ENCODE measurements around the gene ZMYND8.
"Not testable (repeated sequence)": the region's sequence is repeated elsewhere in the genome, so short reads cannot be mapped to it uniquely, and the experiment has no call there.

ZMYND8 gene

GRCh38 chr20:47243532-47244305 is 112.8 kb downstream of the ZMYND8 start:
- DNase-seq (ENCODE audit: extremely low spot score) = no peak
- ChIA-PET CTCF (interaction anchor here (1.0 to 2.1 kb wide), 6 partner anchors 14 to 140 kb away, joined by 3 to 7 read pairs (median 4); no protein-coding TSS in a partner anchor), POLR2A (no interaction called here)
- TF ChIP-seq, protein P1, sequence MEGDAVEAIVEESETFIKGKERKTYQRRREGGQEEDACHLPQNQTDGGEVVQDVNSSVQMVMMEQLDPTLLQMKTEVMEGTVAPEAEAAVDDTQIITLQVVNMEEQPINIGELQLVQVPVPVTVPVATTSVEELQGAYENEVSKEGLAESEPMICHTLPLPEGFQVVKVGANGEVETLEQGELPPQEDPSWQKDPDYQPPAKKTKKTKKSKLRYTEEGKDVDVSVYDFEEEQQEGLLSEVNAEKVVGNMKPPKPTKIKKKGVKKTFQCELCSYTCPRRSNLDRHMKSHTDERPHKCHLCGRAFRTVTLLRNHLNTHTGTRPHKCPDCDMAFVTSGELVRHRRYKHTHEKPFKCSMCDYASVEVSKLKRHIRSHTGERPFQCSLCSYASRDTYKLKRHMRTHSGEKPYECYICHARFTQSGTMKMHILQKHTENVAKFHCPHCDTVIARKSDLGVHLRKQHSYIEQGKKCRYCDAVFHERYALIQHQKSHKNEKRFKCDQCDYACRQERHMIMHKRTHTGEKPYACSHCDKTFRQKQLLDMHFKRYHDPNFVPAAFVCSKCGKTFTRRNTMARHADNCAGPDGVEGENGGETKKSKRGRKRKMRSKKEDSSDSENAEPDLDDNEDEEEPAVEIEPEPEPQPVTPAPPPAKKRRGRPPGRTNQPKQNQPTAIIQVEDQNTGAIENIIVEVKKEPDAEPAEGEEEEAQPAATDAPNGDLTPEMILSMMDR (IDR thresholded peaks at IDR 0.05; ENCODE audit: control extremely low read depth, extremely low read depth, low read depth, missing control alignments) = no peak

DNA sequence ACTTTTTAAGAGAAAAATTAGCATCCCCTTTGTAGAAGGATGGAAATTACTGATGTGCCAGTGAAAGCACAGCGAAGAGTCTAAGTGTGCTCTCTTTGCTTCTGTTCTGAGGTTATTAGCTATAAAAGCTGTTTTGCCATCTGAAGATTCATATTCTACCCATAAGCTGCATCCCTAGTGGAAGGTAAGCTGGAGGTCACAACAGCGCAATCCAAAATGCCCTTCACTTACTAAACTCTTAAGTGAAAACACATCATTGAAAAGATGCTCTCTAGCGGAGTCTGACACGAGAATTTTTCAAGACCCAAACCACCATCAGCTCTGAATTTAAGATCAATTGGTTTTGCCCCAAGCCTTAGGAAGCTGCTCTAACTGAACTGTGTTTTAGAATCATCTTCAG is 113.5 kb downstream of the ZMYND8 start:
- TF ChIP-seq, protein P1 (IDR thresholded peaks at IDR 0.05; ENCODE audit: control extremely low read depth, extremely low read depth, low read depth, missing control alignments) = no peak
- no peak for DNase-seq (ENCODE audit: extremely low spot score)
- CTCF ChIA-PET = interaction anchor here (0.9 to 2.6 kb wide), 7 partner anchors 13 to 141 kb away, joined by 3 to 10 read pairs (median 4); no protein-coding TSS in a partner anchor
- POLR2A ChIA-PET = no interaction called here

- DNase-seq (ENCODE audit: extremely low spot score) = no peak
- POLR2A ChIA-PET = interaction anchor here (0.7 kb wide), 1 partner anchor 596 kb away, joined by 3 read pairs; no protein-coding TSS in a partner anchor
- TF ChIP-seq, protein P1 (IDR thresholded peaks at IDR 0.05; ENCODE audit: control extremely low read depth, extremely low read depth, low read depth, missing control alignments) = no peak
- CTCF ChIA-PET = interaction anchor here (1.2 to 2.6 kb wide), 5 partner anchors 17 to 143 kb away, joined by 3 to 10 read pairs (median 5); no protein-coding TSS in a partner anchor
These were observed 115.1 kb downstream of the ZMYND8 start for GRCh38 chr20:47241345-47241781.

DNA sequence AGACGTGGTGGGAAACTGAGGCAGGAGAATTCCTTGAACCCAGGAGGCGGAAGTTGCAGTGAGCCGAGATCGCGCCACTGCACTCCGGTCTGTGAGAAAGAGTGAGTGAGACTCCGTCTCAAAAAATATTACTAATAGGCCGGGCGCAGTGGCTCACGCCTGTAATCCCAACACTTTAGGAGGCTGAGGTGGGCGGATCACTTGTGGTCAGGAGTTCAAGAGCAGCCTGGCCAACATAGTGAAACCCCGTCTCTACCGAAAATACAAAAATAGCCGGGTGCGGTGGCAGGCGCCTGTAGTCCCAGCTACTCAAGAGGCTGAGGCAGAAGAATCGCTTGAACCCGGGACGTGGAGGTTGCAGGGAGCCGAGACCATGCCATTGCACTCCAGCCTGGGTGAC is 116.4 kb downstream of the ZMYND8 start:
- CTCF ChIA-PET = interaction anchor here (1.2 to 2.3 kb wide), 2 partner anchors 17 to 33 kb away, joined by 3 to 9 read pairs; no protein-coding TSS in a partner anchor
- POLR2A ChIA-PET; DNase-seq (ENCODE audit: extremely low spot score): not testable (repeated sequence)

DNA sequence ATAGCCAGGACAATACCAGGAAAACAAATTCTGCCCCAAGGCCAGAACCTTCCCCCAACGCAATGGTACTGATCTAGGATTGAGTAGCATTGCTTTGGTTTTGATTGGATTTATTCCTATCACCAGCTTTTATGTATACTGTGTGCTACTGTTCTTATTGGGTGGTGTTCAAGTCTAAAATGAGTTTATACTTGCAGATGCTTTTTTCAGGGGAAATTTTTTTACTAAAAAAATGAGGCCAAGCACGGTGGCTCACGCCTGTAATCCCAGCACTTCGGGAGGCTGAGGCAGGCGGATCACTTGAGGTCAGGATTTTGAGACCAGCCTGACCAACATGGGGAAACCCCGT is 116.8 kb downstream of the ZMYND8 start:
- ChIA-PET POLR2A (no interaction called here), CTCF (no interaction called here)
- TF ChIP-seq, protein P1 (IDR thresholded peaks at IDR 0.05; ENCODE audit: control extremely low read depth, extremely low read depth, low read depth, missing control alignments) = no peak
- DNase-seq (ENCODE audit: extremely low spot score) = no peak

DNA sequence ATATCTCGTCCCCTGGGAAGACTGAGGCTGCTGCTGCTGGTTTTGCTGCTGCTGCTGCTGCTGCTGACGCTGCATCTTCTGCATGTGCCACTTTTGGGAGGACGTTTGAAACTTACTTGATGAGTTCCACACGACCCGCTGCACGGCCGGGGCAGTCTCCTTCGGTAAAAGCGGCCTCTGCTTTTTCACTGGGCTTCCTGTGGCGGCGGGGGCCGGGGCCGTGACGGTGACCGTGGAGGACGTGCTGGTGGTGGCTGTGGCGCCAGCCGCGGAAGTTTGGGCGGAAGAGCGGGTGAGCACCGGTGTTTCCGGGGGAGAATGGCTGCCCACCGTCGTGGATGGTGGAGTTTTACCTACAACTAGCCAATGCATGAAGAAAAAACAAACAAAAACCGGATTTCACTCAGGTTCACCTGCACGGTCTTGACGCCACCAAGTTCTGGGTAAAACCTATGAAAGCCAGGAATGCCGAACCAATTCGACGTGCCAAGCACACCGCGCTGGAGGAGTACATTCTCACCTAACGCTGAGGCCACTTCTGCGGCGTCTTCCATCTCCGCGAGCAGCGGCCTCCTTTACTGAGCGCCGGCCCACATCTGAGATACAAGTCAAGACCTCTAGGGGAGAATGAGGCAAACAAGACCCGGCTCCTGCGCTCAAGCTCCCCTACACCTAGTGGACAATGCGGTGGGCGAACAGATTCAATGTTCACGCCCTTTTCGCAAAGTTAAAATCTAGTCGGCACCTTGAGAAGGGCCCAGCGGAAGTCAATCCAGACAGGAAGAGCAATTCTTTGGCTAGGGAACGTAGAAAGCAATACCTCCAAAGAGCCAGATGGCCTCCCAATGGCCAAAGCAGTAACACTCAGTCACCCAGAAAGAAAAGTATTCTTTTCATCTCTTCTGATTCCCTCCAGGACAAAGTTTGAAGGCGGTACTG is 117.5 kb downstream of the ZMYND8 start:
- DNase-seq (ENCODE audit: extremely low spot score) = no peak
- TF ChIP-seq, protein P1 (IDR thresholded peaks at IDR 0.05; ENCODE audit: control extremely low read depth, extremely low read depth, low read depth, missing control alignments) = no peak
- CTCF ChIA-PET = no interaction called here
- POLR2A ChIA-PET = no interaction called here
